Adrenal gland (tissue), 12 donors: ENCODE results near the gene DCP2. TPM values are rescaled to one million over a fixed set of nuclear protein-coding genes. Genes with fewer than 3 reads are reported as not detected.

ENCODE experiments used
- DNase-seq, 7 donors: peaks; one replicate each; pipeline ENCODE4 v3.0.0-alpha.2; 2019 to 2020
- H3K27ac ChIP-seq, 5 donors: fragments of 200-600 bp; sonication (generic) in 4 of 5; 1 replicate in 3 of 5; 2 replicates in 2 of 5; pipeline versions ENCODE4 v1.5.1 to v1.8.0; 2016 to 2020; ENCODE audit warnings: mild to moderate bottlenecking in 1 of 5
- H3K27me3 ChIP-seq: fragments of 200-600 bp; 2 replicates; pipeline ENCODE4 v1.8.0; 2021
- H3K36me3 ChIP-seq, 2 donors: fragments of 200-600 bp; replicated peaks in 1 of 2; 1 replicate in 1 of 2; 2 replicates in 1 of 2; pipeline versions ENCODE4 v1.5.1 to v1.8.0; 2018 to 2022
- H3K4me1 ChIP-seq, 2 donors: fragments of 200-600 bp; replicated peaks in 1 of 2; 1 replicate in 1 of 2; 2 replicates in 1 of 2; pipeline versions ENCODE4 v1.5.1 to v1.8.0; 2018 to 2021
- H3K4me3 ChIP-seq, 4 donors: fragments of 200-600 bp; sonication (generic) in 3 of 4; one replicate each; pipeline ENCODE4 v1.5.1; 2016 to 2018
- H3K9me3 ChIP-seq, 3 donors: fragments of 200-600 bp; sonication (generic) in 1 of 3; replicated peaks in 1 of 3; 1 replicate in 2 of 3; 2 replicates in 1 of 3; pipeline versions ENCODE4 v1.5.1 to v1.8.0; 2016 to 2021
- POLR2A ChIP-seq, 2 donors: fragments of 450-650 bp; IDR thresholded peaks; one replicate each; pipeline ENCODE4 v1.6.1; 2017; ENCODE audit warnings: antibody characterized with exemption in 2 of 2, mild to moderate bottlenecking in 2 of 2, moderate library complexity in 1 of 2
- WGBS, 4 donors: extraction: QIAGEN DNeasy Blood & Tissue Kit in 2 of 4; methylation state at CpG; one replicate each; pipeline versions ENCODE4 v1.1.5 to v1.1.7; 2013 to 2017; 5-methylcytosine and 5-hydroxymethylcytosine counted together
- intact Hi-C, 2 donors: fragments of 100-400 bp; cut with DNase I; formaldehyde crosslinking; loops; one replicate each; pipeline versions ENCODE4 v1.14.1 to v1.15.0; 2022 to 2023
- polyA plus RNA-seq, 3 donors: library from polyadenylated mRNA; stranded (reverse); fragments of 200-250 nt in 2 of 3; fragments of 350-450 nt in 1 of 3; fragmentation: Illumina TruSeq in 1 of 3; extraction: RNeasy Lipid Tissue Mini Kit (QIAGEN cat#74804) in 1 of 3; gene quantifications; one replicate each; pipeline ENCODE4 v1.2.3, GENCODE V29; 2013 to 2014
- total RNA-seq, 9 donors: library from RNA; depleted of rRNA in 4 of 9; stranded (reverse); fragments of >200 nt in 4 of 9; fragments of 120-200 nt in 1 of 9; fragmentation: NEBNext Ultra II Directional in 1 of 9; extraction: Animal tissue kit (Norgen Biotek cat#: 25700) in 1 of 9; gene quantifications; one replicate each; pipeline versions ENCODE4 v1.1.0 to v1.2.4, GENCODE V29; 2013 to 2023
- TF ChIP-seq, protein P1 (sequence below), 6 experiments: fragments of 450-650 bp in 4 of 6; fragments of 200-600 bp in 2 of 6; sonication (generic) in 1 of 6; IDR thresholded peaks; 1 replicate in 5 of 6; 2 replicates in 1 of 6; pipeline versions ENCODE4 v1.5.1 to v1.8.0; 2016 to 2021; ENCODE audit warnings: antibody characterized with exemption in 6 of 6, mild to moderate bottlenecking in 2 of 6, moderate library complexity in 1 of 6
- donor health status: healthy with polysubstance abuse.
- donor health status: Bipolar disorder and iron deficiency.
- donor health status: DM: yes; HTN: yes; CAD: no.
- donor health status: DM: no; HTN: no; CAD: no.
- donor health status: DM: no; HTN: no; CAD: no.
- donor health status: DM: yes; HTN: yes; CAD: no.

The DCP2 gene
- total and polyA plus RNA-seq, 12 donors = 7.0 to 66.4 (median 39.6) TPM

DNA sequence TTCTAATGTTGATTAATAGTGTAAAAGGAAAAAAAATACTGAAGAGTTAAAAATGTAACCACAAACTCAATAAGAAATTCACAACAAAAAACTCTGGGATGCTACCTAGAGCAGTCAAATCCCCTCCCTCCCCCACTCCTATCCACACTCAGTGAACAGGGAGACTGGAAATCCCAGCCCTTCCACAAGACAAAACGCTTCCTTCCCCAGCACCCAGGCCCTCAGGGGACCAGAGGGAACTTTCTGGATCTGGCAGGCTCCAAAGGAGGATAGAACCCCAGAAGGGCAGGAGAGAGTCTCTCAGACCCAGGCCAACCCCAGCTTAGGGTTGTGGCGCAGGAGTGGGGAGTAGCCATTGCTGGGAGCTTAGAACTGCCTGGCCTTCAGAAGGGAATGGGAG is 55.0 kb downstream of the DCP2 start:
- Histone ChIP-seq H3K27me3 (no peaks in the 10 kb centered on the region), H3K9me3 (no peaks in the 10 kb centered on the region), H3K36me3 (peaks cover 0 to 23% of the 10 kb centered on the region in 2 donors), H3K4me3 (no peak overlapping the region), H3K27ac (no peak overlapping the region), H3K4me1 (peaks cover 0 to 6% of the 10 kb centered on the region in 2 donors)
- TF ChIP-seq, protein P1, sequence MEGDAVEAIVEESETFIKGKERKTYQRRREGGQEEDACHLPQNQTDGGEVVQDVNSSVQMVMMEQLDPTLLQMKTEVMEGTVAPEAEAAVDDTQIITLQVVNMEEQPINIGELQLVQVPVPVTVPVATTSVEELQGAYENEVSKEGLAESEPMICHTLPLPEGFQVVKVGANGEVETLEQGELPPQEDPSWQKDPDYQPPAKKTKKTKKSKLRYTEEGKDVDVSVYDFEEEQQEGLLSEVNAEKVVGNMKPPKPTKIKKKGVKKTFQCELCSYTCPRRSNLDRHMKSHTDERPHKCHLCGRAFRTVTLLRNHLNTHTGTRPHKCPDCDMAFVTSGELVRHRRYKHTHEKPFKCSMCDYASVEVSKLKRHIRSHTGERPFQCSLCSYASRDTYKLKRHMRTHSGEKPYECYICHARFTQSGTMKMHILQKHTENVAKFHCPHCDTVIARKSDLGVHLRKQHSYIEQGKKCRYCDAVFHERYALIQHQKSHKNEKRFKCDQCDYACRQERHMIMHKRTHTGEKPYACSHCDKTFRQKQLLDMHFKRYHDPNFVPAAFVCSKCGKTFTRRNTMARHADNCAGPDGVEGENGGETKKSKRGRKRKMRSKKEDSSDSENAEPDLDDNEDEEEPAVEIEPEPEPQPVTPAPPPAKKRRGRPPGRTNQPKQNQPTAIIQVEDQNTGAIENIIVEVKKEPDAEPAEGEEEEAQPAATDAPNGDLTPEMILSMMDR (IDR thresholded peaks at IDR 0.05) = no peak
- TF ChIP-seq POLR2A (IDR thresholded peaks at IDR 0.05) = no peak
- WGBS, 4 donors = 82 to 100% (median 91%) methylated on average over 2 of the region's 2 CpGs
- DNase-seq = no peak
- intact Hi-C loops = no loop called here

DNA sequence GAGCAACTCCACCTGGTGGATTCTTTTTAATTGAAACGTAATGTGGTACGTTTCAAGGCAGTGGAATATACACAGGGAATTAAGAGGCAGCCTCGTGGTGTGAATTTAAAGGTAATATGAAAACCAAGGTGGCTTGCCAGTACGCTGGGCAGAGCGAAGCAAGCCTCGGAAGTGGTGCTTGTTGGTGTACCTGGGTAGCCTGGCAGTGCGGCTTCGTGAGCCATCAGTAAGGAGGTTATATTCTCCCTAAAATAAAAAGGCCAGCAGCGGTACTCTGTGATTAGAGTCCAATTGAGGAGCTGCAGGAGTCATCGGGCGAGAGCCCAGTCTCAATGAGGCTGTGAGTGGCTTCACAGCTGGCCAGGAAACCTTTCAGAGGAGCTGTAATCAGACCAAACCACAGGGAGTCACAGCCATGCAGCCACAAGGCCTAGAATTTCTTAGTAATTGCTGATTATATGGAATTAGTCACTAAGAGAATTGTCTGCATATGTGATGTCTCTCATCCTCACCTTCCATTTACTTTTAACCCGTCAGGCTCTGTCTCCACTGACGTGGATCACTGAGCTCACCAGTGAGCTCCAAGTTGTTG is 57.7 kb downstream of the DCP2 start:
- DNase-seq = no peak
- TF ChIP-seq POLR2A (IDR thresholded peaks at IDR 0.05) = no peak
- TF ChIP-seq, protein P1 (IDR thresholded peaks at IDR 0.05) = no peak
- intact Hi-C loops = no loop called here

DNA sequence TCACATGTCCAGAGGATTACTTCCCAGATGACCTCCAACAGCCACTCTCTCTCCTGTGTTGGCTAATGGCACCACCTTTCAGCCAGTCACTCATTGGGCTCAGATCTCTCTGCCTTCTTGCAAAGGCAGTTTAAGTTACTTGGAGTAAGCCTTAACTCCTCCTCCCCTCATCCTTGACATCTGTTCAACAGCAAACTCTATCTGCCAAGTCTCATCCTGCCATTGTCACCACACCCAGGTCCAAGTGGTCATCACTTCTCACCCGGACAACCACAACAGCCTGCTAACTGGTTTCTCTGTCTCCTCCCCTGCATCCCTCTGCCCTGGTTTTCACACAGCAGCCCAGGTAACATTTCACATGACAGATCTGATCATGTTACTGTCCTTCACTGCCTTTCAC is 58.5 kb downstream of the DCP2 start:
- no peak for DNase-seq
- no peaks in the 10 kb centered on the region for H3K9me3 ChIP-seq
- H3K27me3 ChIP-seq = no peaks in the 10 kb centered on the region
- no peaks in the 10 kb centered on the region for H3K36me3 ChIP-seq
- WGBS, 4 donors = 94 to 100% (median 97%) methylated on average over 1 of the region's 1 CpG
- H3K4me3 ChIP-seq = no peak overlapping the region
- intact Hi-C loops = no loop called here
- no peak overlapping the region for H3K27ac ChIP-seq
- TF ChIP-seq, protein P1 (IDR thresholded peaks at IDR 0.05) = no peak
- no peak for TF ChIP-seq POLR2A (IDR thresholded peaks at IDR 0.05)
- H3K4me1 ChIP-seq = peaks cover 0 to 6% of the 10 kb centered on the region in 2 donors

More for the DNA sequence above, 57.7 kb downstream of the DCP2 start:
- Histone ChIP-seq H3K27me3 (no peaks in the 10 kb centered on the region), H3K36me3 (no peaks in the 10 kb centered on the region), H3K27ac (no peak overlapping the region), H3K9me3 (no peaks in the 10 kb centered on the region), H3K4me1 (peaks cover 0 to 6% of the 10 kb centered on the region in 2 donors), H3K4me3 (no peak overlapping the region)
- WGBS, 4 donors = 89 to 96% (median 96%) methylated on average over 13 of the region's 13 CpGs

DNA sequence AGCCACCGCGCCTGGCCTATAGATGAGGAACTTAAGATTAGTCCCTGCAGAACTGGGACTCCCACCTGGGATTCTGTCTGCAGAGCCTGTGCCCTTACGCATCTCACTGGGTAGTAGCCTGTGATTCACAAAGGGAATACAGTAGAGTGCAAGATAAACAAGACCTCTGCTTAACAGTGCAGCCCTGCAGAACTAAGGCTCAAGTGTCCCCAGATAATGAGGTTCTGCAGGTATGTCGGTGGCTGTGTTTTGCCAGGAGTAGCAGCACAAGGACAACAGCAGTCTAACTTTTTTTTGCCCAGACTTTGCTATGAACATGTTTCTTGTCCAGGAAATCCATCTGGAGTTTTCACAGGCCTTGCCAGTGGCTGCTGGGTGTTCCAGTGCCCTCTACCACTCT is 59.7 kb downstream of the DCP2 start:
- no peaks in the 10 kb centered on the region for H3K36me3 ChIP-seq
- TF ChIP-seq, protein P1 (IDR thresholded peaks at IDR 0.05) = no peak
- no peak for TF ChIP-seq POLR2A (IDR thresholded peaks at IDR 0.05)
- WGBS, 4 donors = 95 to 100% (median 98%) methylated on average over 1 to 4 of the region's 4 CpGs
- H3K4me1 ChIP-seq = peaks cover 0 to 6% of the 10 kb centered on the region in 2 donors
- no peak overlapping the region for H3K27ac ChIP-seq
- H3K27me3 ChIP-seq = no peaks in the 10 kb centered on the region
- intact Hi-C loops = no loop called here
- DNase-seq = no peak
- H3K4me3 ChIP-seq = no peak overlapping the region
- H3K9me3 ChIP-seq = no peaks in the 10 kb centered on the region
